Islet of Langerhans (tissue), 1 donor: ENCODE measurements around the gene RPGRIP1L.

Source experiments
- FAIRE-seq: peaks from one replicate; lab custom pipeline; 2011; peaks lifted over from hg19 to GRCh38; lab: Jason Lieb, UNC

RPGRIP1L gene

DNA sequence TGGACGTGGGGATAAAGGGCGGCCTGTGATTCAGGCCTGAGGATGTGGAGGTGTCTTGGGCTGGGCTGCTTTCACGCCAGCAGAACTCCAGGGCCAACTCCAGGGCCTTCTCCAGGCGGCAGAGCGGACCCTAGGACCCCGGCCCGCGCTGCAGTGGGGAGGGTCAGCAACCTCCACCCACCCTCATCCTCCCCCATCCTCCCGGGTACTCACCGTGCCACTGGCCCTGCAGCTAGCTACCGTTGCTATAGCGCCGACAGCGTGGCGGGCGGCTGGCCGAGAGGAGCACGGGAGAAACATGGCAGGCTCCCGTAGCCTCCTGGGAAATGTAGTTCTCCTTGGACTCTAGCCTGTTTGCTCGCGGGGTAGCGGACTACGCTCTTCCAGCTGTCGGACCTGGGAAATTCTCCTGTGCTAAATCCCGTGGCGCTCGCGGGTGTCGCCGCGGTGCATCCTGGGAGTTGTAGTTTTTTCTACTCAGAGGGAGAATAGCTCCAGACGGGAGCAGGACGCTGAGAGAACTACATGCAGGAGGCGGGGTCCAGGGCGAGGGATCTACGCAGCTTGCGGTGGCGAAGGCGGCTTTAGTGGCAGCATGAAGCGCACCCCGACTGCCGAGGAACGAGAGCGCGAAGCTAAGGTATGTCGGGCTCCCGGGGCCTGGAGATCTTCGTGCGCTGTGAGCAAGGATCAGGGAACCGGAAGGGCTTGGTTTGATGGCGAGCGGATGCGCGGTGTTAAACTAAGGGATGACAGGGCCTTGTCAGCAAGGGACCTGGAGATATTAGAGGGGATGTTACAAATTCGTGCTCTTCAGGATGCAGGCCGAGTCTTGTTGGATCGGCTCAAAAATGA is at the start of gene RPGRIP1L, which contains the start of gene FTO:
TSS of gene RPGRIP1L (minus strand) at position 270 of the 855 bp plus-strand sequence. CDS start 3,136 bp downstream, outside the sequence.
TSS of gene FTO (plus strand) at position 567 of the 855 bp plus-strand sequence.
- peak; percentile 84 for FAIRE-seq

DNA sequence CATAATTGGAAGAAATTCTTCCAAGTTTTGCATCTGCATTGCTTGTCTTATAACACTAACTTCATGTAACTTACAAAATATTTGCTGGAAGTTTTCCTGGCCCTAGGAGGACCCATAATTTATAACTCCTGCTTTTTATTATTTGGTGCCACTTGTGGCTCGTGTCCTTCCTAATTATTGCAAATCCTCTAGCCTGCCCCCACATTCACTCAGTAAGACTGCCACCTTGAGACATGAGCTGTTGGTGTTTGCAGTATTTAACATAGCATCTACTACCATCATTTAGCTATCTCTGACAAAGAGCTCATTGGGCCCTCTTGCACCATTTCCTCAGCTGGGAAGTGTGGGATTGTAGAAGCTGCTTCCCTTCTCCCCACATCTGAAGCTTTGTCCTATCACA is 49.8 kb upstream of the RPGRIP1L start:
- FAIRE-seq = no peak

- FAIRE-seq = no peak
Measured at GRCh38 chr16:53752560-53752959, 48.9 kb upstream of the RPGRIP1L start.

GRCh38 chr16:53745753-53746266 is 42.2 kb upstream of the RPGRIP1L start:
- FAIRE-seq = no peak

DNA sequence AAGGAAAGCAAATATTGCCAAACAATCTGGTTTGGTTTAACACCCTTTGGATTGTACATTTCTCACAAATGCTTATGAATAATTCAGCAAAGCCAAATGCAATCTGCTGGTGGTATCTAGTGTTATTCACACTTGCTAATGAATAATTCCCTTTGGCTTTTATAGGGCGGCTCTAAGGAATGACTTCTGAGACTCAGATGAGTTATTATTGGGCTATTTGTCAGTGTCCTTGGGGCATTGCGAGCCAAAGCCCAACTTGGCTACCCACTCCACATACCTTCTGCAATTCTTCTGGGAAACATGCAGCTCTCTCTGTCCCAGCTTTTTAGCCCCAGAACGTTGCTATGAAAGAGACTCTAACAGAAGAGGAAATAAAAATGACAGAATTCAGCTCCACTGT is 41.4 kb upstream of the RPGRIP1L start:
- FAIRE-seq = no peak

- FAIRE-seq = no peak
Measured at GRCh38 chr16:53744449-53744848, 40.8 kb upstream of the RPGRIP1L start.

- no peak for FAIRE-seq
Measured at GRCh38 chr16:53743149-53743566, 39.5 kb upstream of the RPGRIP1L start.

DNA sequence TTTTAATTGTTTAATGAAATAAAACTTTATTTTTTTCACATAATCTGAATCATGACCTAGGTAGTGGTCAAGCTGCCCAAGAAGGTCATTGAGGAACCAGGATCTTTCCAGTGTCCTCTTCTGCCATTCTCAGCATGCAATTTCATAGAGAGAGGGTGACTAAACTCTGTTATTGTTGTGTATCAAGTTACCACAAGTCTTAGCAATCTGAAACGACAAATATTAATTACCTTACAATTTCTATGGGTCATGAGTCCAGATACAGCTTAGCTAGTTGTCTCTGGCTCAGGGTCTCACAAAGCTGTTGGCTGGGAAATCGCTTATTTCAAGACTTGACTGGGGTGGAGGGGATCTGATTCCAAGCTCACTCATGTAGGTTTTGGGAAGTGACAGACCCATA is 37.9 kb upstream of the RPGRIP1L start:
- FAIRE-seq = no peak

- no peak for FAIRE-seq
Measured at GRCh38 chr16:53740933-53741531, 37.4 kb upstream of the RPGRIP1L start.

DNA sequence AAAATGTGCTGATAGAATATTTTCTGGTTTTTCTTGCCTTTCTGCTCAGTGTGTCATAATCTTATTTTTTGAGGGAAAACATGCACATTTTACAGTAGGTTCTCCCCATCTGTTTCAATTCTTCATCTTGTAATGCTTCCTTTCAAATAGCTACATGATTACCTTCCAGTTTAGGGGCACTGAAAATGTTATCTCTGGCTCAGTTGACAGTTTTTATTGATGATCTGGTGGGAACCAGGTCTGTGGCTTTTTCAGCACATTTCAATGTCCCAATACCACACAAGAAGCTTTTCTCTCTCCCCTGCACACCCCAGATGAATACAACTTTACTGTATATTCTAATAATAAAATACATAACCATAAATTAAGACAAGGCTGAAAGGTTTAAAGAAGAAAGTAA is 36.8 kb upstream of the RPGRIP1L start:
- FAIRE-seq = no peak

DNA sequence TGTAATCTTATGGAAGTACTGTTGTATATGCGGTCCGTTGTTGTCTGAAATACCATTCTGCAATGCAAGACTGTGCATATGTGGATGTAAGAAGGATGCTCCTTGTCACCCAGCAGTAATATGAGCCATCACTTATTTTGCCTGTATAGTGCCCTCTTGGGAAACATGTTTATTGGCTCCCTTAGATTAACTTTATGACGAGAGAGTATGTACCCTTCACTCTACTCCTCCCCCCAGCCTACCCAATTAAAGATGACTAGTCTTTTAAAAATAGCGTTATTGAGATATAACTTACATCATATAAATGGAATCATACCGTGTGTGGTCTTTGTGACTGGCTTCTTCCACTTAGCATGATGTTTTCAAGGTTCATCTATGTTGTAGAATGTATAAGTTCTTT is 33.9 kb upstream of the RPGRIP1L start:
- FAIRE-seq = no peak

DNA sequence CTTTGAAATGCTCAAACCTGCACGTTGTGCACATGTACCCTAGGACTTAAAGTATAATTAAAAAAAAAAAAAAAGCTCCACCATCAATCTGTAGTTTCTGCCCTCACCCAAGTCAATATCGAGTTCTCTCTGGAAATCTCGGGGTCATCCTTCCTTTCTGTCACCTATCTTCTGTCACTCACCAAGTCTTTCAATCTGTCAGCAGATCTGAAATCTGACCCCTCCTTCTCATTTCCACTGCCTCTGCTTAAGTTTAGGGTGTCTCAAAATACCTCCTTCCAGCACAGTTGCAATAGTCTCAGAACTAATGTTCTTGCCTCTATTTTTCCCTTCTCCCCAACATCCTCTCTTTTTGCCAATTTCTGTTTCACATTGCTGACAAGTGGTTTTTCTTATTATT is 32.6 kb upstream of the RPGRIP1L start:
- no peak for FAIRE-seq

DNA sequence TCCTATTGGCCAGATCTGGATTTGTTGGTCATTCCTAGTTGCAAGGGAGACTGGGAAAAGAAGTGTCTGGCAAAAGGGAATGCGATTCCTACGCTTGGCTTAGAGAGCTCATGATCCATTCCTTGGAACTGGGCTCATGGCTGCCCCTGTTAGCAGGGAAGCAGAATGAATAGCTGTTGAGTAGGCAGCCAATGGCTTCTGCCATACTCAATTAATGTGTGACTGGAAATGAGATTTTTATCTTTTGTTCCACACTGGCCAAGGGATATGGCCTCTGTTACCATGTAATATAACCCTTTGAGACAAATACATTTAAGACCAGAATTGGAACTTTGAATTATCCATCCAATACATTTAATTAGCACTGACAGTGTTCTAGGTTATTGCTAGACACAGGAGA is 31.2 kb upstream of the RPGRIP1L start:
- FAIRE-seq = no peak

DNA sequence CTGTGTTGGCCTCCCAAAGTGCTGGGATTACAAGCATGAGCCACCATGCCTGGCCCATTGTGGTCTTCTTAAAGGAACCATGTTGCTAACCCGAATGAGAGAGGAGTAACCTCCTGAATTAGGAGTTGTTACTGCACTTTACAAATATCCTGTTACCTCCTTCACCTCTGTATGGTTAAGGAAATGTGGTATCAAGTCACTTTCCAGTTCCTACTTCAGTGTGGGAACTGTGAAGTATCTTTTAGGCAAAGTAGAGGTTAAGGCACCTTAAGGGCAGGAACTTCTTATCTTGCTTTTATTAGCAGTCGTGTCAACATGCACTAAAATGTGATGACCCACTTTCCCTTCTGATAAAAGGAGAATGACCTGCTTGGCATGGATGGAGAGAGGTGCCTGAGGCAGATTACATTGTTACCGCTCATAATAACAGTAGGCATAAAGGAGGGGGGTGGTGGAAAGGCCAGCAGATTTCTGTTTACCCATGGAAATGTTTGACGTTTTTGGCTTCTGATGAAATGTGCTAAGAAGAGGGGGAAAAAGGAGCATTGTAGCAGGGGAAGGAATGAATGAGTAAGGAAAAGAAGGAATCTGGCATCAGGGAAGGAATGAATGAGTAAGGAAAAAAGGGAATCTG is 28.8 kb upstream of the RPGRIP1L start:
- FAIRE-seq = no peak

DNA sequence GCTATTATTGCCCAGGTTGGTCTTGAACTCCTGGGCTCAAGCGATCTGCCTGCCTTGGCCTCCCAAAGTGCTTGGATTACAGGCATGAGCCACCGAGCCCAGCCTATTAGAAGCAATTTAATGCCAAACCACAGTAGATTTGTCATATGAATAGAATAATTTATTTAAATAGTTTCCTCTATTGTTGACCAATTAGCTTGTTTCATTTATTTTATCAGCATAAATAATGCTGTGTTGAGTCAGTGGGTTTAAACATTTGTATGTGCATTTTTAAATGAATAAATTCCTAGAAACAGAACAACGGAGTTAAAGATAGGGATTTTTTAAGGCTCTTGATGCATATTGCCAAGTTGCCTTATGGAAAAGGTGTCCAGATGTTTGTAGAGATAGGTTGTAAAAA is 27.0 kb upstream of the RPGRIP1L start:
- no peak for FAIRE-seq

DNA sequence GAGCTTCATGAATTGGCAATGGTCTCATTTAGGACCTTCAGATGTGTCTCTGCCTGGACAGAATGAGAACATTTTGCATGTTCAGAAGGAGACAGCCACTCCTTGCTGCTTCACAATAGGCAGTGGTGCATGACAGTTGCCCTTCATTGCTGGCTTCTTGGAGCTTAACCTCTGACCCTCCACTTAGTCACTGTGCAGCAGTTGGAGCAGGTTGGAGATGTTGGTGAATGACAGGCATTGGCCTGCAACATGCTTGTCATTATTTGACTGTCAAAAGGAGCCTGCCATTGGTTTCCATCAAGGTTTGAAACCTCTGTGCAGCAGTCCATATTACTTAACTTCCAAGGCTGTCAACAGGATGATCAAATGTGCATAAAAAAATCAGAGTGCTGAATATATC is 23.0 kb upstream of the RPGRIP1L start:
- FAIRE-seq = no peak

- no peak for FAIRE-seq
Measured at GRCh38 chr16:53721017-53721416, 17.4 kb upstream of the RPGRIP1L start.

- peak; percentile 96 for FAIRE-seq
Measured at GRCh38 chr16:53717577-53717976, 13.9 kb upstream of the RPGRIP1L start.

DNA sequence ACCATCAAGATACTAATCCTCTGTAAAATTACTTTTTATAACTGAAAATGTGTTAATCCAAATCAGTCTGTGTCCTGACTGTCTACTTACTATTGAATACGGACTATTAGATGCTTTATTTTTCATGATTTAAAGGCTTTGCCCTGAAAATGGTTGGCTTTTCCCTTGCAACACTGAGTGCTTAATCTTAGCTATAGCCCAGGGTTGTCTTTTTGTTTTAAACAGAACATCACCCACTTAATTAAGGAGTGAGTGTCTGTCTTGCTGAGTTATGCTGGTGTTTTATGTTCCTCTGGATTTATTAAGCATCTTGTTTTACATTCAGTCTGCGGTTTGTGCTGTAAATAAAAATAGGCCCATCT is 11.3 kb upstream of the RPGRIP1L start:
- FAIRE-seq = peak; percentile 21

GRCh38 chr16:53714205-53715022 is 10.8 kb upstream of the RPGRIP1L start:
- peak; percentile 77 for FAIRE-seq

- FAIRE-seq = no peak
Measured at GRCh38 chr16:53713403-53714204, 9.9 kb upstream of the RPGRIP1L start.
